ENCODE data around the gene C1orf159.

The C1orf159 gene

DNA sequence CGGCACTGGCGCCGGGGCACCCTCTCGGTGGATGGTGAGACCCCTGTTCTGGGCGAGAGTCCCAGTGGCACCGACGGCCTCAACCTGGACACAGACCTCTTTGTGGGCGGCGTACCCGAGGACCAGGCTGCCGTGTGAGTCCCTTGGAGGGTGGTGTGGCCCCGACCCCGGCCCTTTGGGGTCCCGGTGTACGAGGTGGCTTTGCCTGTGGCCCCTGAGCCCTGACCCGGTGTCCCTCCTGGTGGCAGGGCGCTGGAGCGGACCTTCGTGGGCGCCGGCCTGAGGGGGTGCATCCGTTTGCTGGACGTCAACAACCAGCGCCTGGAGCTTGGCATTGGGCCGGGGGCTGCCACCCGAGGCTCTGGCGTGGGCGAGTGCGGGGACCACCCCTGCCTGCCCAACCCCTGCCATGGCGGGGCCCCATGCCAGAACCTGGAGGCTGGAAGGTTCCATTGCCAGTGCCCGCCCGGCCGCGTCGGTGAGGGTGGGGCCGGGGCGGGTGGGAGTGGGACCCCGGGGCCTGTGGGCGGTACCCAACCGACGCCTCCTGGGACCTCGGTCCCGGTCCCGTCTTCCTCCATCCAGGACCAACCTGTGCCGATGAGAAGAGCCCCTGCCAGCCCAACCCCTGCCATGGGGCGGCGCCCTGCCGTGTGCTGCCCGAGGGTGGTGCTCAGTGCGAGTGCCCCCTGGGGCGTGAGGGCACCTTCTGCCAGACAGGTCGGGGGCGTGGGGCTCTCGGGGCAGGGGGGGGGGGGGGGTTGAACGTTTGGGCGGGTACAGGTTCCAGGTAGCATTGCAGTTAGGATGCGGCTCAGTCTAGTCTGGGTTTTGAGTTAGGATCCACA is 66.3 kb downstream of the C1orf159 start:
- no peaks in the 10 kb centered on the region for H3K27me3 ChIP-seq (ENCODE audit: control insufficient read depth, insufficient read depth, low read length)
- no peak overlapping the region for H3K4me3 ChIP-seq (ENCODE audit: low read length)
- H3K36me3 ChIP-seq (ENCODE audit: control insufficient read depth, insufficient read depth, low read length), result no peaks in the 10 kb centered on the region
- no peaks in the 10 kb centered on the region for H3K4me1 ChIP-seq (ENCODE audit: control insufficient read depth, insufficient read depth, low read length)
- H3K9me3 ChIP-seq (ENCODE audit: control insufficient read depth, low read length), result no peaks in the 10 kb centered on the region
- H3K9ac ChIP-seq (ENCODE audit: low read length), result no peak overlapping the region

DNA sequence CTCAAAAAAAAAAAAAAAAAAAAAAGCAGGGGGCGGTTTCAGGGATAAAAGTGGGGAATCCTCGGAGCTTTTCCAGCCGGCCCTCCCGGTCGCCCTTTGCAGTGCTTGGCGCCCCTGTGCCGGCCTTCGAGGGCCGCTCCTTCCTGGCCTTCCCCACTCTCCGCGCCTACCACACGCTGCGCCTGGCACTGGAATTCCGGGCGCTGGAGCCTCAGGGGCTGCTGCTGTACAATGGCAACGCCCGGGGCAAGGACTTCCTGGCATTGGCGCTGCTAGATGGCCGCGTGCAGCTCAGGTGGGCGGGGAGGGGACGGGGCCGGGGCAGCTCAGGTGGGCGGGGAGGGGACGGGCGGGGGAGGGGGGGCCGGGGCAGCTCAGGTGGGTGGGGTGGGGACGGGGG is 67.1 kb downstream of the C1orf159 start:
- no peaks in the 10 kb centered on the region for H3K4me1 ChIP-seq (ENCODE audit: control insufficient read depth, insufficient read depth, low read length)
- H3K4me3 ChIP-seq (ENCODE audit: low read length), result no peak overlapping the region
- no peaks in the 10 kb centered on the region for H3K36me3 ChIP-seq (ENCODE audit: control insufficient read depth, insufficient read depth, low read length)
- H3K9me3 ChIP-seq (ENCODE audit: control insufficient read depth, low read length), result no peaks in the 10 kb centered on the region
- H3K9ac ChIP-seq (ENCODE audit: low read length), result no peak overlapping the region
- no peaks in the 10 kb centered on the region for H3K27me3 ChIP-seq (ENCODE audit: control insufficient read depth, insufficient read depth, low read length)

DNA sequence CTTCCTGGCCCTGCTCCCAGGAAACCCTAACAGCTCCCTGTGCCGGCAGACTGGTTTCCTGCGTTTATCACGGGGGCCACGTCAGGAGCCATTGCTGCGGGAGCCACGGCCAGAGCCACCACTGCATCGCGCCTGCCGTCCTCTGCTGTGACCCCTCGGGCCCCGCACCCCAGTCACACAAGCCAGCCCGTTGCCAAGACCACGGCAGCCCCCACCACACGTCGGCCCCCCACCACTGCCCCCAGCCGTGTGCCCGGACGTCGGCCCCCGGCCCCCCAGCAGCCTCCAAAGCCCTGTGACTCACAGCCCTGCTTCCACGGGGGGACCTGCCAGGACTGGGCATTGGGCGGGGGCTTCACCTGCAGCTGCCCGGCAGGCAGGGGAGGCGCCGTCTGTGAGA is 67.9 kb downstream of the C1orf159 start:
- no peak overlapping the region for H3K4me3 ChIP-seq (ENCODE audit: low read length)
- H3K9ac ChIP-seq (ENCODE audit: low read length), result no peak overlapping the region
- H3K27me3 ChIP-seq (ENCODE audit: control insufficient read depth, insufficient read depth, low read length), result no peaks in the 10 kb centered on the region
- H3K36me3 ChIP-seq (ENCODE audit: control insufficient read depth, insufficient read depth, low read length), result no peaks in the 10 kb centered on the region
- H3K9me3 ChIP-seq (ENCODE audit: control insufficient read depth, low read length), result no peaks in the 10 kb centered on the region
- H3K4me1 ChIP-seq (ENCODE audit: control insufficient read depth, insufficient read depth, low read length), result no peaks in the 10 kb centered on the region

DNA sequence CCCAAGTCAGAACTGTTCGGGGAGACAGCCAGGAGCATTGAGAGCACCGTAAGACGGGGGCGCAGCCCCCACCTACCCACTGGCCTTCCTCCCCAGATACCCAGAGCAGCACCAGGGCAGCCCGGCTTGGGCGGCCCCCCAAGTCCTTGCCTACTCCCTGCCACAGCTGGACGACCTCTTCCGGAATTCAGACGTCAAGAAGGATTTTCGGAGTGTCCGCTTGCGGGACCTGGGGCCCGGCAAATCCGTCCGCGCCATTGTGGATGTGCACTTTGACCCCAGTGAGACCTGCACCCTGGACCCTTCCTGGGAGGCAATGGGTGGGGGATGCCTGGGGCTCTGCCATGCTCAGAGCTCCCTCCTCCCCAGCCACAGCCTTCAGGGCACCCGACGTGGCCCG is 68.5 kb downstream of the C1orf159 start:
- Histone ChIP-seq H3K4me1 (ENCODE audit: control insufficient read depth, insufficient read depth, low read length) (no peaks in the 10 kb centered on the region), H3K27me3 (ENCODE audit: control insufficient read depth, insufficient read depth, low read length) (no peaks in the 10 kb centered on the region), H3K36me3 (ENCODE audit: control insufficient read depth, insufficient read depth, low read length) (no peaks in the 10 kb centered on the region), H3K9me3 (ENCODE audit: control insufficient read depth, low read length) (no peaks in the 10 kb centered on the region), H3K9ac (ENCODE audit: low read length) (no peak overlapping the region), H3K4me3 (ENCODE audit: low read length) (no peak overlapping the region)

DNA sequence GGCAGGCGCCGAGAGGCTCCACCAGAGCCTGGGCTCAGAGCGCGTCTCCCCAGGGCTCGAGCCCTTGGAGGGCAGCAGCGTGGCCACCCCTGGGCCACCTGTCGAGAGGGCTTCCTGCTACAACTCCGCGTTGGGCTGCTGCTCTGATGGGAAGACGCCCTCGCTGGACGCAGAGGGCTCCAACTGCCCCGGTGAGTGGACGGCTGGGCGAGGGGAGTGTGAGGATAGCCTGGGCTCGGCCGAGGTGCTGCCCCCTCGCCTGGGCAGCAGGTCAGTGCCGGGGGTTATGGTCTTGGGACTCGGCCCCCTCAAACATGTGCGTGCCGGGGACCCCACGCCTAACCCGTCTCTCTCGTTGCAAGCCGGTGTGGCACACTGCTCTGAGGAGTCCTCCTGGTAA is 69.1 kb downstream of the C1orf159 start:
- Histone ChIP-seq H3K27me3 (ENCODE audit: control insufficient read depth, insufficient read depth, low read length) (no peaks in the 10 kb centered on the region), H3K36me3 (ENCODE audit: control insufficient read depth, insufficient read depth, low read length) (no peaks in the 10 kb centered on the region), H3K4me1 (ENCODE audit: control insufficient read depth, insufficient read depth, low read length) (no peaks in the 10 kb centered on the region), H3K9ac (ENCODE audit: low read length) (no peak overlapping the region), H3K9me3 (ENCODE audit: control insufficient read depth, low read length) (no peaks in the 10 kb centered on the region), H3K4me3 (ENCODE audit: low read length) (no peak overlapping the region)

DNA sequence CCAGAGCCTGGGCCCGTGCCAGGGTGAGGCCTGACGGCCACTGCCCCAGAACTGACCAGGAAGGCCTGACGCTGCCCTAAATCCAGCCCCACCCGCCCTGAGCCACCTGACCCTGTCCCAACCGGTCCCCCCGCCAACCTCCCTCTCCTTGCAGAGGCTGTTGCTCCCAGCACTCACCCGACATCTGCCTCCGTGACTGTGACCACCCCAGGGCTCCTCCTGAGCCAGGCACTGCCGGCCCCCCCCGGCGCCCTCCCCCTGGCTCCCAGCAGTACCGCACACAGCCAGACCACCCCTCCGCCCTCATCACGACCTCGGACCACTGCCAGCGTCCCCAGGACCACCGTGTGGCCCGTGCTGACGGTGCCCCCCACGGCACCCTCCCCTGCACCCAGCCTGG is 69.6 kb downstream of the C1orf159 start:
- Histone ChIP-seq H3K4me1 (ENCODE audit: control insufficient read depth, insufficient read depth, low read length) (no peaks in the 10 kb centered on the region), H3K9ac (ENCODE audit: low read length) (no peak overlapping the region), H3K9me3 (ENCODE audit: control insufficient read depth, low read length) (no peaks in the 10 kb centered on the region), H3K27me3 (ENCODE audit: control insufficient read depth, insufficient read depth, low read length) (no peaks in the 10 kb centered on the region), H3K36me3 (ENCODE audit: control insufficient read depth, insufficient read depth, low read length) (no peaks in the 10 kb centered on the region), H3K4me3 (ENCODE audit: low read length) (no peak overlapping the region)

DNA sequence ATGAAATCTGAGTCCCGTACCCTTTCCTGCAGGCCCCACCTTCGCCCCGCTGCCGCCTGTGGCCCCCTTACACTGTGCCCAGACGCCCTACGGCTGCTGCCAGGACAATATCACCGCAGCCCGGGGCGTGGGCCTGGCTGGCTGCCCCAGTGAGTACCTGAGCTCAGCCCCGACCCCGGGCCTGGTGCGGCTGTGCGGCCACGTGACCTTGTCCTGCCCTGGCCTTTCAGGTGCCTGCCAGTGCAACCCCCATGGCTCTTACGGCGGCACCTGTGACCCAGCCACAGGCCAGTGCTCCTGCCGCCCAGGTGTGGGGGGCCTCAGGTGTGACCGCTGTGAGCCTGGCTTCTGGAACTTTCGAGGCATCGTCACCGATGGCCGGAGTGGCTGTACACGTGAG is 70.8 kb downstream of the C1orf159 start:
- Histone ChIP-seq H3K9me3 (ENCODE audit: control insufficient read depth, low read length) (no peaks in the 10 kb centered on the region), H3K4me1 (ENCODE audit: control insufficient read depth, insufficient read depth, low read length) (peaks cover 4% of the 10 kb centered on the region), H3K9ac (ENCODE audit: low read length) (no peak overlapping the region), H3K4me3 (ENCODE audit: low read length) (no peak overlapping the region), H3K36me3 (ENCODE audit: control insufficient read depth, insufficient read depth, low read length) (no peaks in the 10 kb centered on the region), H3K27me3 (ENCODE audit: control insufficient read depth, insufficient read depth, low read length) (peaks cover 1% of the 10 kb centered on the region)

DNA sequence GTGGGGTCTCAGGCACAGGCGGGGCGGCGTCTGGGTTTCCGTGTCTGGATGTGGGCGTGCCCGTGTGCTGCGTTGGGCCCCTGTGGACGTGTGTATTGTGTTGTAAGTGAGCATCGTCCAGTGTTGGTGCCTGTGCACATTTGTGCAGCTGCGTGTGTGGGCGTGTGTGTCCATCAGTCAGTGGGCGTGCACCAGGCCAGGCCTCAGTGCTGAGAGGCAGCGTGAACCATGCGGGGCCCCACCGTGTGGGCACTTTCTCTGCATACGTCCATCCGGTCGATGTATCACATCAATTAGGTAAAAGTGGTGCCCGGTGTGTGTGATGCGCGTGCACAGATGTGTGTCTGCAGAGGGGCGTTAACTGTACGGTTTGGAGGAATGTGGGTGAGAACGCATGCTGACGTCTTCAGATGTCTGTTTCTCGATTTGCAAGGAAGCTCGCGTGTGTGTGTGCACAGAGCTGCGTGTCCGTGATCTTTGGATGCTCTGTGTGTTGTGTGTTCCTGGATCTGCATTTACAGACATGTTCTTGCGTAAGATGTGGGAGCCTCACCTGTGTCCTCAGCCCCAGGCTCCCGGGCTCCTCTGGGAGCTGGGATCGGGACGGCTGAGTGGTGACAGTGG is 71.3 kb downstream of the C1orf159 start:
- Histone ChIP-seq H3K4me3 (ENCODE audit: low read length) (no peak overlapping the region), H3K4me1 (ENCODE audit: control insufficient read depth, insufficient read depth, low read length) (peaks cover 9% of the 10 kb centered on the region), H3K27me3 (ENCODE audit: control insufficient read depth, insufficient read depth, low read length) (peaks cover 7% of the 10 kb centered on the region), H3K9ac (ENCODE audit: low read length) (no peak overlapping the region), H3K36me3 (ENCODE audit: control insufficient read depth, insufficient read depth, low read length) (no peaks in the 10 kb centered on the region), H3K9me3 (ENCODE audit: control insufficient read depth, low read length) (no peaks in the 10 kb centered on the region)

DNA sequence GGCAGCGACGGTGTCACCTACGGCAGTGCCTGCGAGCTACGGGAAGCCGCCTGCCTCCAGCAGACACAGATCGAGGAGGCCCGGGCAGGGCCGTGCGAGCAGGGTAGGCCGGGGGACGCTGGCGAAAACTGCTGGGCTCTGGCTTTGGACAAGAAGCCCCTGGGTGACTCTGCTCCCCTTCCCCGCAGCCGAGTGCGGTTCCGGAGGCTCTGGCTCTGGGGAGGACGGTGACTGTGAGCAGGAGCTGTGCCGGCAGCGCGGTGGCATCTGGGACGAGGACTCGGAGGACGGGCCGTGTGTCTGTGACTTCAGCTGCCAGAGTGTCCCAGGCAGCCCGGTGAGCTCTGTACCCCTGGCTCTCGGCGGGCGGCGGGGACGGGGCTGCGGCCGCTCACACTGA is 72.0 kb downstream of the C1orf159 start:
- H3K4me3 ChIP-seq (ENCODE audit: low read length), result no peak overlapping the region
- no peaks in the 10 kb centered on the region for H3K36me3 ChIP-seq (ENCODE audit: control insufficient read depth, insufficient read depth, low read length)
- H3K27me3 ChIP-seq (ENCODE audit: control insufficient read depth, insufficient read depth, low read length), result peaks cover 13% of the 10 kb centered on the region
- no peak overlapping the region for H3K9ac ChIP-seq (ENCODE audit: low read length)
- no peaks in the 10 kb centered on the region for H3K9me3 ChIP-seq (ENCODE audit: control insufficient read depth, low read length)
- H3K4me1 ChIP-seq (ENCODE audit: control insufficient read depth, insufficient read depth, low read length), result peaks cover 16% of the 10 kb centered on the region

DNA sequence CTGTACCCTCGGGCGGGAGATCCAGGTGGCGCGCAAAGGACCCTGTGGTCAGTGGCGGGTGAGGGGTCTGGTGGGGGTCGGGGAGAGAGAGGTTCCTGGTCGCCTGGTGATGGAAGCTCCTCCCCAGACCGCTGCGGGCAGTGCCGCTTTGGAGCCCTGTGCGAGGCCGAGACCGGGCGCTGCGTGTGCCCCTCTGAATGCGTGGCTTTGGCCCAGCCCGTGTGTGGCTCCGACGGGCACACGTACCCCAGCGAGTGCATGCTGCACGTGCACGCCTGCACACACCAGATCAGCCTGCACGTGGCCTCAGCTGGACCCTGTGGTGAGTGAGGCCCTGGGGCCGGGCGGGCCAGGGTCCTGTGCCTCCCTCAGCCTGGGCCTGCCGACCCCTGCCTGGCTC is 72.5 kb downstream of the C1orf159 start:
- peaks cover 18% of the 10 kb centered on the region for H3K27me3 ChIP-seq (ENCODE audit: control insufficient read depth, insufficient read depth, low read length)
- no peaks in the 10 kb centered on the region for H3K36me3 ChIP-seq (ENCODE audit: control insufficient read depth, insufficient read depth, low read length)
- no peak overlapping the region for H3K4me3 ChIP-seq (ENCODE audit: low read length)
- H3K4me1 ChIP-seq (ENCODE audit: control insufficient read depth, insufficient read depth, low read length), result peaks cover 17% of the 10 kb centered on the region
- H3K9ac ChIP-seq (ENCODE audit: low read length), result no peak overlapping the region
- H3K9me3 ChIP-seq (ENCODE audit: control insufficient read depth, low read length), result no peaks in the 10 kb centered on the region

DNA sequence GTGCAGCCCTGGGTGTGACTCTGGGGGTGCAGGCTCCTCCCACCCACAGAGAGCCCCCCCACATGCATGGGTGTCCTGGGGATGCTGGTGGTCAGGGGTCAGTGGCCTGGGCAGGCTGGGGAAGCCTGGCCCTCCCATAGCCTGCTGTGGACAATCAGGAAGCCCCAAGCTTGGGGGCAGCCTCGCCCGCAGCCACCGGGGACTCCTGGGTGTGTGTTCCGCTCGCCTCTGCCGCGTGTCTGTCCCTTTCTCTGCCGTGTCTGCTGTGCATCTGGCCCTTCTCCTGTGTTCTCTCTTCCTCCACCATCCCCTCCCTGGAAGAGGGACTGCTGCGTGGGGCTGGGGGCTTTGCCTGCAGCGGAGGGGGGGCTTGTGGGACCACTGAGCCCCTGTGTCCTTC is 73.1 kb downstream of the C1orf159 start:
- Histone ChIP-seq H3K27me3 (ENCODE audit: control insufficient read depth, insufficient read depth, low read length) (peaks cover 24% of the 10 kb centered on the region), H3K9ac (ENCODE audit: low read length) (no peak overlapping the region), H3K36me3 (ENCODE audit: control insufficient read depth, insufficient read depth, low read length) (no peaks in the 10 kb centered on the region), H3K9me3 (ENCODE audit: control insufficient read depth, low read length) (no peaks in the 10 kb centered on the region), H3K4me3 (ENCODE audit: low read length) (no peak overlapping the region), H3K4me1 (ENCODE audit: control insufficient read depth, insufficient read depth, low read length) (peaks cover 17% of the 10 kb centered on the region)

DNA sequence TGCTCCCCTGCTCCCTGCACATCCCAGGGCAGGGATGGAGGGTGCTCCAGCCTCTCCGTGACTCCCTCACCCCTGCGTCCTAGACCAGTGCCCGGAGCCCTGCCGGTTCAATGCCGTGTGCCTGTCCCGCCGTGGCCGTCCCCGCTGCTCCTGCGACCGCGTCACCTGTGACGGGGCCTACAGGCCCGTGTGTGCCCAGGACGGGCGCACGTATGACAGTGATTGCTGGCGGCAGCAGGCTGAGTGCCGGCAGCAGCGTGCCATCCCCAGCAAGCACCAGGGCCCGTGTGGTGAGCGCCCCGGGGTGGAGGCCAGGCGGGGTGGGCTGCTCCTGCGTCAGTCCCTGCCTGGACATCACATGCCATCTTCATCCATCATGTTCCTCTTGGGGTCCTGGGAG is 74.0 kb downstream of the C1orf159 start:
- no peaks in the 10 kb centered on the region for H3K9me3 ChIP-seq (ENCODE audit: control insufficient read depth, low read length)
- H3K4me1 ChIP-seq (ENCODE audit: control insufficient read depth, insufficient read depth, low read length), result peaks cover 17% of the 10 kb centered on the region
- no peak overlapping the region for H3K4me3 ChIP-seq (ENCODE audit: low read length)
- H3K36me3 ChIP-seq (ENCODE audit: control insufficient read depth, insufficient read depth, low read length), result no peaks in the 10 kb centered on the region
- H3K27me3 ChIP-seq (ENCODE audit: control insufficient read depth, insufficient read depth, low read length), result peaks cover 26% of the 10 kb centered on the region
- no peak overlapping the region for H3K9ac ChIP-seq (ENCODE audit: low read length)
